ENCODE results near the gene TTC22. TPM values are rescaled to one million over a fixed set of nuclear protein-coding genes. Genes with fewer than 3 reads are reported as not detected.
A peak's percentile ranks its signal among the peaks of the same experiment; 100 is the strongest.

Gene TTC22
- total and polyA plus RNA-seq, 2 of the 4 experiments (the other 2 are of a cell fraction) = not detected

DNA sequence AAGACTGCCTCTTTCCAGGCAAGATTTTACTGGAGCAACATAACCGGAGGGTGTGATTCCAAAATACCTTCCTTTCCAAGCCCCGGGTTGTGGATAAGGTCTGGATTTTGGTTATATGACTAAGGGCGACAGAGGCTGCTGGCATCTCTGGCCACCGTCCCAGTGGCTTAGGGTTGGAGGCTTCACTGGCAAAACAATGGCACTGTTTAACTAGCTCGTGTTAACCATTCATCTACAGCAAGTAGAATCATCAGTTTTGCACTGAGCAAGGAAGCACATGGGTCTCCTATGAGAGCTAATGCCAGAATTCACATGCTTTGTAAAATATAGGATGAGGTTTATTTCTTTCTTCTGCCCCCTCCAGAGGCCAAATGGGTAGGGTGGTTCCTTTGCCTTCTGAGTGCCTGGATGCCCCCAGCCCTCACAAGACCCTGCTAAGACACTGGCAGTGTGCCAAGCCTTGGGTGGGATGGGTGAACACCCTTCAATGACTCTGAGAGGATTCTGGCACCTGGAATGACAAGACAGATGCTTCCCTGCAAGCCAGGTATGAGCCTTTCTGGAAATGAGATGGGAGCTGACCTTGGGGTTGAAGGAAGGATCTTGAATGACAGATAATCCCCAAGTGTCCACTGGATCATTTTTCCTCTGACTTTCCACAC lies 49.1 kb upstream of the TTC22 start:
- intact Hi-C loops (cut with micrococcal nuclease) (no loop called here), dilution Hi-C loops (cut with HindIII; ENCODE audit: low sequenced_read_pairs, unreplicated experiment) (no loop called here), in situ Hi-C loops (cut with MboI; ENCODE audit: low sequenced_read_pairs) (no loop called here)
- Histone ChIP-seq H3K9me3 (ENCODE audit: control insufficient read depth, insufficient read depth, low read length) (no peaks in the 10 kb centered on the region), H3K4me1 (ENCODE audit: control insufficient read depth, insufficient read depth, low read length) (peaks cover 18% of the 10 kb centered on the region), H3K4me2 (ENCODE audit: low read depth, low read length) (no peak overlapping the region), H2AFZ (replicated peaks; ENCODE audit: low read length, poor library complexity) (peak overlapping the region; percentile 70), H3K9ac (ENCODE audit: low read depth, low read length) (no peak overlapping the region), H3K14ac (replicated peaks; ENCODE audit: low read depth, low read length) (peak overlapping the region; percentile 81), H3K27ac (ENCODE audit: insufficient read depth, low read length) (peak overlapping the region; percentile 11; the same call in 1 of the 2 replicates), H3K23ac (ENCODE audit: low read depth, low read length) (peak overlapping the region; percentile 78), H3K18ac (ENCODE audit: low read depth, low read length) (peak overlapping the region; percentile 15; the same call in 1 of the 2 replicates), H3K27me3 (ENCODE audit: control insufficient read depth, insufficient read depth, low read length) (no peaks in the 10 kb centered on the region), H3K56ac (ENCODE audit: extremely low read depth, insufficient read depth, low read length) (no peak overlapping the region; the same call in 1 of the 2 replicates), H3K79me1 (ENCODE audit: low read depth in 1 of 2, low read length in 2 of 2) (peaks cover 0 to 14% of the 10 kb centered on the region in 2 experiments; a peak in 1 of 4 replicates), H4K20me1 (ENCODE audit: insufficient read depth, low read length) (no peaks in the 10 kb centered on the region), H3K9me1 (ENCODE audit: insufficient read depth, low read length) (peaks cover 38% of the 10 kb centered on the region), H4K91ac (ENCODE audit: insufficient read depth, low read depth, low read length) (peak overlapping the region; percentile 77), H4K5ac (ENCODE audit: low read depth, low read length) (peak overlapping the region; percentile 6; the same call in 1 of the 2 replicates), H2BK120ac (ENCODE audit: low read depth, low read length) (peak overlapping the region; percentile 91), H2BK5ac (ENCODE audit: low read depth, low read length, poor library complexity, severe bottlenecking) (peak overlapping the region; percentile 73), H2BK20ac (ENCODE audit: low read depth, low read length) (peak overlapping the region; percentile 95), H3K36me3 (ENCODE audit: control insufficient read depth, insufficient read depth, low read length) (no peaks in the 10 kb centered on the region; the same call in 1 of the 2 replicates), H2AK9ac (replicated peaks; ENCODE audit: low read depth, low read length, poor library complexity) (peak overlapping the region; percentile 66), H3K4ac (ENCODE audit: low read depth, low read length) (peak overlapping the region; percentile 93), H3K4me3 (ENCODE audit: insufficient read depth, low read depth, low read length) (no peak overlapping the region), H2BK15ac (ENCODE audit: low read depth, low read length) (peak overlapping the region; percentile 3; the same call in 1 of the 3 replicates), H2AK5ac (ENCODE audit: low read depth, low read length) (peak overlapping the region; percentile 57), H4K8ac (ENCODE audit: low read depth in 2 of 2, low read length in 2 of 2) (peak overlapping the region in 1 of 2 experiments; percentile 79; a peak in 2 of 4 replicates)
- TF ChIP-seq RCOR1 (IDR thresholded peaks at IDR 0.05; ENCODE audit: insufficient replicate concordance, low read length) (no peak), POLR2A (IDR thresholded peaks at IDR 0.05; ENCODE audit: low read depth, low read length) (no peak)
- ChIA-PET CTCF (interaction anchor here (0.8 kb wide), 1 partner anchor 95 kb away, joined by 4 read pairs; no protein-coding TSS in a partner anchor), POLR2A (ENCODE audit: unreplicated experiment) (no interaction called here)
- BruUV-seq (replicated peaks) = TSS peak; percentile 82
- ATAC-seq (ENCODE audit: low read depth) (peak; percentile 10), DNase-seq (peak; percentile 40)
- WGBS, 2 experiments (ENCODE audit: extremely low coverage in 2 of 2, insufficient read length in 1 of 2) = no CpG with 5 or more reads among the region's 5 CpGs

Measured in IMR-90 (cell line).